HG03354 (cell line): ENCODE data around the gene ZNF532.

Source experiments
- ATAC-seq: cut with Tn5 transposase; IDR thresholded peaks from one replicate; pipeline ENCODE4 v1.9.1; 2021; ENCODE audit warnings: mild to moderate bottlenecking; ENCODE audit not compliant: unreplicated experiment, poor library complexity, severe bottlenecking

ZNF532 gene

GRCh38 chr18:58934356-58934755 is 69.7 kb downstream of the ZNF532 start:
- ATAC-seq = no peak

- ATAC-seq = no peak
Measured at GRCh38 chr18:58934933-58935577, 70.4 kb downstream of the ZNF532 start.

DNA sequence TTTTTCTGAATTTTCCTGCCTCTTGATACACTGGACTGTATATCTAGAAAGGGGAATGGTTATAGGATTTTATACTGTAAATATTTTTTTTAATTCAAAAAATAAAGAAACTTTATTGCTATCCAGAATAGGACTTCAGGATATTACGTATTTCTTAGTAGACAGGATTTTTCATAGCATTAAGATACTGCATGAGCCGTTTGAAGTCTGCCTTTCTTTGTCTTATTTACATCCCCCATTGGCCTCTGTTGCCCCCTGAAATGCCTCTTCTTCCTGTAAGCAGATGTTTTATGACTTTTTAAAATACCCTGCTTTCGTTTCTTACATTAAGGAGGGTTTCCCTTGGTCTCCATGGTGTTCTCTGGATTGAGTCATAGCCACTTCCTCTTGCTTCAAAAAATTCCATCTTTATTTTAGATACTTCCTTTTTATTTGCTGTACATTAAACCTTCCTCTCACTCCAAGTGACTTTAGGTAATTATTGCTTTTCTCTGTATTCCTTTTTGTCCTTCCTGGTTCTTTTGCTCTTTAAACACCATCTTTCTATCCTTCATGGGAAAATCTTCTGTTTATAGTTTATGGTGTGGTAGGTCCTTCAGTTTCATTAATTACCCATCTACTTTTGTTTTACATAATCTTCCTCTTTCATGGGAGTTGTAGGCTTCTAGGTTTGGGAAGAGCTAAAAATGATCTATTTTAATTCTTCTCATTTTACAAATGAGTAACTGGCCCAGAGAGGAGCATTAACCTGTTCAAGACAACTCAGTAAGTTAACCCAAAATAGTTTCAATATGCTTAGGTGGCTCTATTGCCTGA is 72.6 kb downstream of the ZNF532 start:
- no peak for ATAC-seq

- no peak for ATAC-seq
Measured at GRCh38 chr18:58937887-58938267, 73.2 kb downstream of the ZNF532 start.

- no peak for ATAC-seq
Measured at GRCh38 chr18:58941426-58942099, 76.9 kb downstream of the ZNF532 start.

- no peak for ATAC-seq
Measured at GRCh38 chr18:58943896-58944295, 79.2 kb downstream of the ZNF532 start.

DNA sequence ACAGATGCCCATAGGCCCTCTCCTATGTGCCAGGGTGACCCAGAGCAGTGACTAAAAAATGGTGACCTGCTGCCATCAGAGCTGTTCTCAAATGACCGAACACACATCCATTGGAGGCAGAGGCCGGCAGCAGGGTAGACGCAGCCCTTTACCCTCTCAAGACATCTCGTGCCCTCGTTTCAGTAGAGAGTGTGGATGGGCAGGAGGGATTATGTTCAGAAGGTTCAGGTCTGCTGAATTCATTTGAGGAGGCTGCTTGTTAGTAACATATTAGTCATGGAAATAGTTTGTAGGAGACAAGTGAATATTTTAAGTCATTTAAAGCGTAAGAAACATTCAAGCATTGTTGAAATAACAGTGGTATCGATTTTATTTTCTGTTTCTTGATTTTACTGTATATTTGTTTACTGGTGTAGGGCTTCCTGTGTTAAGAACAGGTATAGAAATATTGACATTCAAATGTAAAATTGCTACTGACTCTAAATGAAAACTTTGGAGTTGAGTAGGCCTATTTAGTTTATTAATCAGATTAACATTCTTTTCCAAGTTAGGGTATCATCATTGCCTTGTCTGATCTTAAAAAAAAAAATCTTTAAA is 82.6 kb downstream of the ZNF532 start:
- peak; percentile 35 for ATAC-seq

DNA sequence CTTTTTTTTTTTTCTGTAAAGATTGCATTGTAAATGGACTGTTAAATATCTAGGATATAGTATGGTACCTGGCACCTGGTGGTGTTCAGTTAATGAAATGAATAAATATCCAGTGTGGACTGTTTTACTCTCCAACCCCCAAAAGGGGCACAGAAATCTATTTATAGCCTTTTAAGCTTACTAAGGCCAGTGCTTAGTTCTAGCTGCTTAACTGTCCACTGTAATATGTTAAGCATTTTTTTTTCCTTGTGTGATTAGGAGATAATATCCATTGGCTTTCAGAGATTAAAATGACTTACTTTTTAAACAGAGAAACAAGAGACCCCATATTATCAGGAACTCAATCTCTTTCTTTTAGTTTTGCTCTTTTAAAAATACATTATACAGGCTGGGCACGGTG is 84.4 kb downstream of the ZNF532 start:
- no peak for ATAC-seq

- ATAC-seq = no peak
Measured at GRCh38 chr18:58951986-58952702, 87.5 kb downstream of the ZNF532 start.

DNA sequence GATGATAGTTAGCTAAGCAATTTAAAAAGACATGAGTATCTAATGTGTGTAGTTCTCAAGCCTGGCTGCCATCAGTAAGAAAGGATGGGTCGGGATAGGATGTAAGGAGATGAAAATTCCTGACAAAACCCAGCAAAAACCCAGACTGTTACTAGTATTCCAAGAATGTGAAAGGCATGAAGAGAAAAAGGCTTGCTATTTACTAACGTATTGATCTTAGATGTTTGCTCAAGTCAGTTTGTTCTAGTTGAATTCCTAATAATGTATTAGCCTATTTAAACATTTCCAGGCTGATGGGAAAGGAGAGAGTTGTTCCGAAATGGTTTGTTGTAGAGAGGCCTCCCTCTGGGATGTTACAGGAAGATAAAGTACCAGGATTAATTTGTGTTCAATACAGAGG is 88.2 kb downstream of the ZNF532 start:
- ATAC-seq = no peak

- no peak for ATAC-seq
Measured at GRCh38 chr18:58953627-58954026, 89.0 kb downstream of the ZNF532 start.

DNA sequence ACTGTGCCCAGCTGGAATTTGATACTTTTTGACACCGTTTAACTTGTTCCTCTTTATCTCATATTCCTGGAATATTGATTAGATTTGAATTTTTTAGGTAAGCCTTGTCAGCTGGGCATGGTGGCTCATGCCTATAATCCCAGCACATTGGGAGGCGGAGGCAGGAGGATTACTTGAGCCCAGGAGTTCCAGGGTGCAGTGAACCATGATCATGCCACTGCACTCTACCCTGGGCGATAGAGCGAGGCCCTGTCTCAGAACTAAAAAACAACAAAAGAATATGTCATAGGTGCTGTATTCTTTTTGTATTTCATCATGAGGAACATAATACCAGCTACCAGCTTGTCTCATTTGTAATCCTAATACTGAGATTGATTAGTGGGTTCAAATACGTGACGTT is 90.3 kb downstream of the ZNF532 start:
- no peak for ATAC-seq

DNA sequence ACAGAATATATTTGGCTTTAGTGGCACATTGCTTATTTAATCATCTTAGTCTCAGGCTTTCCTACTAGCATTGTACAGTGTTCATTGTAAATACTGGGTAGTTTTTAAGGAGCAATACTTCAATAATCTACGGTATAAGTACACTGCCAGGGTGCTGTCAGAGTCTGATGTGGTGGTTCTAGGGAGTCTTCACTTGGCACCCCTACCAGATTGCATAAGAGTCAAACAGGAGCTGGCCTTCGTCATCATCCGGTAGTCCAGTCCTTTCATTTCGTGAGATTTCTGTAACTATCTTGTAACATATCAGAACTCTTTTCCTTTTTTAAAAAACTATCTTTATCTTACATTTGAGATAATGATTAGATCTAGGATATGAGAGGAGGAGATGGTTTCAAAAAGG is 91.1 kb downstream of the ZNF532 start:
- ATAC-seq = no peak

DNA sequence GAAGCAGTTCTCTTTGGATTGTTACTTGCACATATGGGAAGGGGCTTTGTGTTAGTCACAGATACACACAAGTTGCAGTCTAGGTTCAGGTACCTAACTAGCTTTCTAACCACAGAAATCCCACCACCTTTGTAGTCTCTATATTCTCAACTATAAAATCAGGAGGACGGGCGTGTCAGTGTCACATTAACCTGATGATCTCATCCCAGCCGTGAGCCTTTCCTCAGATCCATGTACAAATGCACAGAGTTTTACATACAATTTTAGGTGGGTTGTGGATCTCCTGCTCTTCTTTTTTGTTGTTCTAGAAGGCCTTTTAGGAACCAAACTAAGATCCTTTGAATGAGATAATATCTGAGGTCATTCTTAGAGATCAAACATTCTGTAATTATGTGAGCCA is 94.0 kb downstream of the ZNF532 start:
- no peak for ATAC-seq

- no peak for ATAC-seq
Measured at GRCh38 chr18:58960508-58960907, 95.8 kb downstream of the ZNF532 start.

- ATAC-seq = no peak
Measured at GRCh38 chr18:58960946-58961722, 96.5 kb downstream of the ZNF532 start.

- no peak for ATAC-seq
Measured at GRCh38 chr18:58962336-58962735, 97.7 kb downstream of the ZNF532 start.

DNA sequence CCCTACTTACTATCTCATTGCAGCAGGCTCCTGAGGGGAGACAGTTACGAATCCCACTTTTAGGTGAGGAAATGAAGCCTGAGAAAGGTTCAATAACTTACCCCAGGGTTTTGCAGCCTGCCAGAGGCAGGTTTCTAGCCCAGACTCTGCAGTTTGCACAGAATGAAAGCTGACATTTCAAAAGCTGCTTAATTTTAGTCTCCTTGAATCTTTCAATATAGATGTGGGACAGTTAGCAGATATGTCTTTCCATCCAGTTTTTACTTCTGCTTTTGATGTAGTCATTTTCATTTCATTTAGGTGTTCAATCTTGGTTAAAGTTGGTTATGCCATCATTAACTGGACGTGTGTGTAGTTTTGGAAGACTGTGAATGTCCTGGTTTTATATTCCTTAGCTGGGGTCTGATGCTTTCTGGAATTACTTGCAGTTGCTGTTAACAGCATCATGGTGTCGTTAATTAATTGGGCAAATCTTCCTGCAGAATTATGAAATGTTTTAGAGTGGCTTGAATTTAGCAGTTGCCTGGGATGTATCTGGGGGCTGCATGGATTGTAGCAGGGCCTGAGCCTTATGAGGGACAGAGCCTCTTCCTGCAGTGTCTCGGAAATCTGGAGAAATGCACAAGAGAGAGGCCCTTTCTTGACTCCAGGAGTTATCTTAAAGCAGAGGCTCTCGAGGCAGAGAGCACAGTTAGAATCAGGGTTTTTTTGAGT is 100.8 kb downstream of the ZNF532 start:
- no peak for ATAC-seq
